IPS-18c (cell line): ENCODE measurements around the gene SLC27A2.
"Not testable (repeated sequence)": the region's sequence is repeated elsewhere in the genome, so short reads cannot be mapped to it uniquely, and the experiment has no call there.

Experiments used
- H3K4me3 ChIP-seq: 2 replicates; pipeline ENCODE4 v1.7.0; 2013; ENCODE audit warnings: low read depth, mild to moderate bottlenecking, low read length, moderate library complexity; ENCODE audit not compliant: insufficient read depth
- H3K9me3 ChIP-seq: one replicate; pipeline ENCODE4 v1.6.1; 2013; ENCODE audit warnings: mild to moderate bottlenecking, low read length, moderate library complexity; ENCODE audit not compliant: control insufficient read depth, insufficient read depth

SLC27A2 gene

GRCh38 chr15:50181969-50182218 is at the start of gene SLC27A2:
TSS of gene SLC27A2 (plus strand) at chr15:50182196. CDS start at chr15:50182428, 232 bp downstream.
- Histone ChIP-seq H3K9me3 (peaks cover 2% of the 10 kb centered on the region), H3K4me3 (peak within 1 kb of the TSS; percentile 65)

GRCh38 chr15:50132251-50132984 is 49.6 kb upstream of the SLC27A2 start:
- H3K4me3 ChIP-seq, H3K9me3 ChIP-seq: not testable (repeated sequence)

- no peak overlapping the region for H3K4me3 ChIP-seq
Measured at GRCh38 chr15:50134524-50135024, 47.4 kb upstream of the SLC27A2 start.

GRCh38 chr15:50135031-50135551 is 46.9 kb upstream of the SLC27A2 start:
- no peak overlapping the region for H3K4me3 ChIP-seq
- H3K9me3 ChIP-seq: no peaks in the 10 kb centered on the region

More at GRCh38 chr15:50134524-50135024, 47.4 kb upstream of the SLC27A2 start:
- H3K9me3 ChIP-seq: no peaks in the 10 kb centered on the region

- Histone ChIP-seq H3K4me3 (no peak overlapping the region), H3K9me3 (no peaks in the 10 kb centered on the region)
Measured at GRCh38 chr15:50137330-50137761, 44.6 kb upstream of the SLC27A2 start.

GRCh38 chr15:50137893-50138292 is 44.1 kb upstream of the SLC27A2 start:
- H3K4me3 ChIP-seq: no peak overlapping the region

GRCh38 chr15:50138391-50138790 is 43.6 kb upstream of the SLC27A2 start:
- H3K4me3 ChIP-seq: no peak overlapping the region
- H3K9me3 ChIP-seq: no peaks in the 10 kb centered on the region

More at GRCh38 chr15:50137893-50138292, 44.1 kb upstream of the SLC27A2 start:
- H3K9me3 ChIP-seq: no peaks in the 10 kb centered on the region

- Histone ChIP-seq H3K4me3 (no peak overlapping the region), H3K9me3 (no peaks in the 10 kb centered on the region)
Measured at GRCh38 chr15:50140098-50140497, 41.9 kb upstream of the SLC27A2 start.

- no peak overlapping the region for H3K4me3 ChIP-seq
Measured at GRCh38 chr15:50140983-50141382, 41.0 kb upstream of the SLC27A2 start.

GRCh38 chr15:50141856-50142255 is 40.1 kb upstream of the SLC27A2 start:
- H3K4me3 ChIP-seq: no peak overlapping the region
- no peaks in the 10 kb centered on the region for H3K9me3 ChIP-seq

More at GRCh38 chr15:50140983-50141382, 41.0 kb upstream of the SLC27A2 start:
- H3K9me3 ChIP-seq: no peaks in the 10 kb centered on the region

GRCh38 chr15:50143255-50143860 is 38.6 kb upstream of the SLC27A2 start:
- H3K4me3 ChIP-seq: no peak overlapping the region
- no peaks in the 10 kb centered on the region for H3K9me3 ChIP-seq

- H3K9me3 ChIP-seq: no peaks in the 10 kb centered on the region
Measured at GRCh38 chr15:50144341-50145120, 37.5 kb upstream of the SLC27A2 start.

GRCh38 chr15:50145451-50145872 is 36.5 kb upstream of the SLC27A2 start:
- H3K4me3 ChIP-seq: no peak overlapping the region
- no peaks in the 10 kb centered on the region for H3K9me3 ChIP-seq

More at GRCh38 chr15:50144341-50145120, 37.5 kb upstream of the SLC27A2 start:
- H3K4me3 ChIP-seq: no peak overlapping the region

- Histone ChIP-seq H3K4me3 (no peak overlapping the region), H3K9me3 (no peaks in the 10 kb centered on the region)
Measured at GRCh38 chr15:50146632-50147031, 35.4 kb upstream of the SLC27A2 start.

GRCh38 chr15:50148362-50148963 is 33.5 kb upstream of the SLC27A2 start:
- no peak overlapping the region for H3K4me3 ChIP-seq
- H3K9me3 ChIP-seq: no peaks in the 10 kb centered on the region

- Histone ChIP-seq H3K9me3 (no peaks in the 10 kb centered on the region), H3K4me3 (no peak overlapping the region)
Measured at GRCh38 chr15:50149090-50149489, 32.9 kb upstream of the SLC27A2 start.

- H3K9me3 ChIP-seq: no peaks in the 10 kb centered on the region
- H3K4me3 ChIP-seq: no peak overlapping the region
Measured at GRCh38 chr15:50150349-50150748, 31.6 kb upstream of the SLC27A2 start.
